HG03135 (cell line): ENCODE measurements around the gene ZNF185.

Experiments
- ATAC-seq: cut with Tn5 transposase; IDR thresholded peaks from one replicate; pipeline ENCODE4 v1.9.1; 2021; ENCODE audit warnings: mild to moderate bottlenecking, moderate library complexity; ENCODE audit not compliant: unreplicated experiment

ZNF185 gene

DNA sequence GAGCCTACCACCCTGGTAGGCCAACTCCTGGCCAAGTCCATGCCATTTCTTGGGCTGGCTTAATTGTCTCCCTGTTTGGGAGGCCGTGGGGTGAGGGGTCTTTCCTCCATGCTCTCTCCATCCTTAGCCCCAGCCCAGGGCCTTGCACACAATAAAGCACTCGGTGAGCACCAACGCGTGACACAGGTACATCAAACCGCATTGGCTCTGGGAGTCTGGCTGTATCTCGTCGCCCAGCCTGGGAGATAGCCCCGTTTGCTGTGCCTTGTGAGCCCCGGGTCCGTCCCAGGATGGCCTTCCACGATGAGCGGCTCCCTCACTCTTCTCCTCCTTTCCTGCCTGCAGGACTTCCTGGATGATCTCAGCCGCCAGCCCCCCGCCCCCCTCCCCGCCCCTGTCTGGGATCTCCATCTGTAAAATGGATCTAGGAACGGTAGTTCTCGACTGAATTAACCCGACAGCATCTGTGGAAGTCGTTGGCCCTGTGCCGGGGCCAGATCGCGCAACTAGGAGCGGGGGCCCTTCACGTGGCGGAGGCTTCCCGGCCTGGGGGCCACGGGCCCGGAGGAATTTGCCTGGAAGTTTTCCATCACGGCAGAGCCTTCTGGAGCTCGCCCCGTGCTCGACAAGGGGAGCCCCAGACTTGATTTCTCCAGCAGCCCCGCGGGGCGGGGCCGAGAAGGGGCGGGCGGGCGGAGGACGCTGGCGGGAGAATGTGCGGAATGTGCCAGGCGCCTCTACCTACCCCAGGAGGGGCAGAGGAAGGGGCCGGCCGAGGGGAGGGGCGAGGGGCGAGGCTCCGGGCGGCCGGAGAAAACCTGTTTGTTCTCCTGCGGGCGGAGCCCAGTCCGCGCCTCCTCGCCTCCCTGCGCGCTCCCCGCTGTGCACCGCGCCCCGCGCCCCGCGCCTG, at the start of gene ZNF185:
Gene ZNF185, plus strand, starts transcription at position 846 of the 910 bp plus-strand sequence. CDS start 16,423 bp downstream, outside the sequence.
- ATAC-seq: no peak

DNA sequence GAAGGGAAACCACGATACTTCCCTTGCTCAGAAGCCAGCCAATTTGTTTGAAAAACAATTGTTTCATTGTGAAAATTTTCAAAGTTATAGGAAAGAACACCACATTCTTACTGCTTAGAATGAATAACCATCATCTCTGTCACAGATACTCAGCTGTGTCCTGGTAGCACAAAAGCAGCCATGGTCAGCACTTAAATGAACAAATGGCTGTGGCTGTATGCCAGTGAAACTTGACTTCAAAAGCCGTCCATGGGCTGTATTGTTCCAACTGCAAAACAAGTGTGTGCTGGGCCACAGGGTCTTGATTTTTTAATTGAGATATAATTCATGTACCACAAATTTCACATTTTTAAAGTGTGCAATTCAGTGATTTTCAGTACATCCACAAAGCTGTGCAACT, 47.4 kb upstream of the ZNF185 start:
- ATAC-seq: no peak

DNA sequence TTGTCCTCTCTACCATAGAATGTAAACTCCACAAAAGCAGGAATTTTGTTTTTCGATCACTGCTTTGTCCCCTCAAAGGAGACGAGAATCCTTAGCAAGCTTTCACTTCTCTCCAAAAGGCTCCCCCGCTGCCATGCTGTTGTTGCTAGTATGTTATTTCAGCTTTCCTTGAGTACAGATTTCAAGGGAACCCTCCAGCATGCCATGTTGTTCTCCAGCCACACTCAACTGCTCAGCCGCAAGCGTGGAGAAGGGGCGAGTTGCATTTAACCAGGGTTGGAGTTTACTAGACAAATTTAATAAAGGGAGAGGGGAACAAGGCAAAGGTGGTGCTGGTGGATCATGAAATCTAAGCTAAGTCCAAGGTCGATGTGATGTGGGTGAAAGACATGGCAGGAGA, 43.9 kb upstream of the ZNF185 start:
- ATAC-seq: no peak

DNA sequence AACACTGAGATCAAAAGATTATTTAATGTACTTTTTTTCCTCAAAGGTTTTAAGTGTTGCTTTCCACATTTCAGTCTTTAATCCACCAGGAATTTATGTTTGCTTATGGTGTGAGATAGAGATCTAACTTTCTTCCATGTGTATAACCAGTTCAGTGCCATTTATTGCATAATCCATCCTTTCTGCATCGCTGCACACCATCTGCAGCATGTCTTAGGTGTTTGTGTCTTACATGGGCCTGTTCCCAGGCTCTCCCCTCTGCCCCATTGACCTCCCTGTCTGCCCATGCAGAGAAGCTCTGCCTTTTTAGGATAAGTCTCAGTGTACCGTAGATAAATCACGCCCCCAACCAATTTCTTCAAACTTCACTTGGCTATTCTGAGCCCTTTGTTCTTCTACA, 36.8 kb upstream of the ZNF185 start:
- no peak for ATAC-seq

DNA sequence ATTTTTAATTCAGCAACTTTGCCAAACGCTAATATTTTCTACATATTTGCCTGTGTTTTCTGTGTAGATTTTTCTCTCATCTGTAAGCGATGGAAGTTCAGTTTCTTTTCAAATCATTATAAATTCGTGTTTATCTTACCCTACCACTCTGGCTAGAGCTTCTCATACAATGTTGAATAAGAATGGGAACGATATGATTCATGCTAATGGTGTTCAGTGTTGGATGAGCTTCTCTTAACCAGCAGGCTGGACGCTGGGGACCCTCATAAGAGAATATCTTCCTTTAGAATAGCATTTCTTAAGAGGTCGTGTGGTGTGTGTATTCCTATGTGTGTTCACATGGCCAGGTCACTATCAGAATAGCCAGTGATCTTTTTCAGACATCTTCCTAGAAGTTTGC, 36.0 kb upstream of the ZNF185 start:
- ATAC-seq: no peak

DNA sequence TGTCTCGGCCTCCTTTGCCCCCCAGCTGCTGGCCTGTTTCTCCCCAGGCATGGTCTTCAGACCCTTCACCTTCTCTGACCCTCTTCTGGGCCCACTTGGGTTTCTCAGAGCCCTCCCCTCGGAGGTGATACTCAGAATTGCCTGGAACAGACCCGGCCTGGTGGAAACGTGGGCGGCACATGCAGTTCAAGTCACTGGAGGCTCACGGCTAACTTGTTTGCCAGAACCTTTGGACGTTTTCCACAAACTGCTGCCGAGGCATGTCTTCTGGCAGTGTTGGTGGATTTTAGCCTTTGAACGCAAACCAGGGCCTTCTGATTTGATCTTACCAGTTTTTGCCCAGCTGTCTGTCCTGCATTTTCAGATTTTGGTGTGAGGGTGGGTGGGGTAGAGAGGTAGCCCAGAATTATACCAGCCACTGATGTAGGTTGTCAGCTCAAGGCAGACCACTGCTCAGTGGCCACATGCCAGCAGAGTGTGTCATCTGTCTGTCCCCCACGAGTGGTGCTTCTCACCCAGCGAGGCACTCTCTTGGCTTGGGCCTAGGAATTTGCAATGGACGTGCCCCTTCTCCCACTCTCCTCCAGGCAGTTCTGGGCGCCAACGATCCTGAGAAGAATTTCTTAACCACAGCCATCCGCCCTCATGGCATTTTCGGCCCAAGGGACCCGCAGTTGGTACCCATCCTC, 32.5 kb upstream of the ZNF185 start:
- no peak for ATAC-seq

DNA sequence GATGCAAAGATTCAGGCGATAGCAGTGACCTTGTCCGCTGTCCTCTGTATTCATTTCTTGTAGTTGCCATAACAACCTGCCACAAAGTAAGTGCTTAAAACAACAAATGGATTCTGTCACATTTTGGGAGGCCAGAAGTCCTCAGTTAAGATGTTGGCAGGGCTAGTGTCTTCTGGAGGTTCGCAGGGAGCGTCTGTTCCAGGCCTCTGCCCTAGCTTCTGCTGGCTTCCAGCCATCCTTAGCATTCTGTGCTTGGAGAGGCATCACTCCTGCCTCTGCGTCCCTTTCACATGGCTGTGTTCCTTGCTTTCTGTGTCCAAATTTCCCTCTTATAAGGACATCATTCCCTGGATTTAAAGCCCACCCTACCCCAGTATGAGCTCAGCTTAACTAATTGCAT, 31.5 kb upstream of the ZNF185 start:
- no peak for ATAC-seq

DNA sequence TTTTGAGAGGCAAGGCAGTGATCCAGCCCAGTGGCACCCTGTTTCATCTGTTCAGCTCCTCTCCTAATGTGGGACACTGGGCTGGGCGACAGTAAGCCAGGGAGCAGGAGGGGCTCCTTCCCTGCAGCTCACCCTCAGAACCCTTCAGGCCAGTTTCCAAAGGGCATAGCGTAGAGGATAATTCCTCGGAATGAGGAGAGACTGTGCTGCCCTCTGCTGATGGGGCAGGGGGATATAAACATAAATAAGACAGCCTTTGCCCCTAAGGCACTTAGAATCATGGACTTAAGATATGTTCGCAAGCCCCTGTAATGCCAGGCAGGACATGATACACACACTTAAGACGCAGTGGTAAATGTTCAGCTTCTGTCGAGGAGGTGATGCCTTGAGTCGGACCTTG, 27.9 kb upstream of the ZNF185 start:
- no peak for ATAC-seq

DNA sequence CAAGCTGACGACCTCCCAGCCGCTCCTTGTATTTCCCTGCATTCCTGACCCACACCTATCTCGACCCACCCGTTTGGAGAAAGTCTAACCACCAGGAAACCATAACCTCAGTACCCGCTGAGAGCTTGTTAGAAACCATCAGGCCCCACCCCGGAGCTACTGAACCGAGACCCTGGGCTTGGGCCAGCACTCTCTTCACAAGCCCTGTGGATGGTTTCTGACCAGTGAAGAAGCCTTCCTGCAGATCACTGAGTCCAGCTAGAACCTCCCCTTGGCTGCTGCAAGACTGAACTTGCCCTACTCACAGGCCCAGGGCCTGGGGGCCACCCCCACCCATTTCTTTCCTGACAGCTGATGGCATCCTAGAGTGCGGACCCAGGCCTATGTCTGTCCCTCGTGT, 26.6 kb upstream of the ZNF185 start:
- ATAC-seq: no peak

DNA sequence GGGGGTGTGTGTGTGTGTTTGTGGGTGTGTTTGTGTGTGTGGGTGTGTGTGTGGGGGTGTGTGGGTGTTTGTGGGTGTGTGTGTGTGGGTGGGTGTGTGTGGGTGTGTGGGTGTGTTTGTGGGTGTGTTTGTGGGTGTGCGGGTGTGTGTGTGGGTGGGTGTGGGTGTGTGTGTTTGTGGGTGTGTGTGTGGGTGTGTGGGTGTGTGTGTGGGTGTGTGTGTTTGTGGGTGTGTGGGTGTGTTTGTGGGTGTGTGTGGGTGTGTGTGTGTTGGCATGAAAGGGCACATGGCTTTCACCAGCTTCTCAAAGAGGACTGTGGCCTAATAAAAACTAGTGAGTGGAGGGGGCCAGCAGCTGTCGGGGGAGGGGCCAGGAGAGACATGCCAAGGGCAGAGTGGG, 25.3 kb upstream of the ZNF185 start:
- ATAC-seq: no peak

DNA sequence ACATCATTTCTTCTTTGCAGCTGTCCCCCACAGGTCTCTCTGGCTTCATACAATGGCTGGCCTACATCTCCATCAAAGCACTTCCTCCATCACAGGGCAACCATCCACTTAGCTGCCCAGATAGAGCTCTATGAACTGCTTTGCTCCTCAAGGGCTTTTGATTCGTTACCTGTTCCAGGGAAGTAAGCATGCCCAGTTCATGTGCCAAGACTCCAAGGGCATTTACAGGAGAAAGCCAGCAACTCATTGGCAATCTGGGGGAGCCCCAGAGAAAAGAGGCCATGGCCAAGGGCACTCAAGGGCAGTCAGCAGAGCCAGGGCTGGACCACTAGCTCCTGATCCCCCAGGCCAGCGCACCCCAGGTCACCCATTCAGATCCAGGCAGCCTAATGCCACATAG, 24.5 kb upstream of the ZNF185 start:
- ATAC-seq: no peak

DNA sequence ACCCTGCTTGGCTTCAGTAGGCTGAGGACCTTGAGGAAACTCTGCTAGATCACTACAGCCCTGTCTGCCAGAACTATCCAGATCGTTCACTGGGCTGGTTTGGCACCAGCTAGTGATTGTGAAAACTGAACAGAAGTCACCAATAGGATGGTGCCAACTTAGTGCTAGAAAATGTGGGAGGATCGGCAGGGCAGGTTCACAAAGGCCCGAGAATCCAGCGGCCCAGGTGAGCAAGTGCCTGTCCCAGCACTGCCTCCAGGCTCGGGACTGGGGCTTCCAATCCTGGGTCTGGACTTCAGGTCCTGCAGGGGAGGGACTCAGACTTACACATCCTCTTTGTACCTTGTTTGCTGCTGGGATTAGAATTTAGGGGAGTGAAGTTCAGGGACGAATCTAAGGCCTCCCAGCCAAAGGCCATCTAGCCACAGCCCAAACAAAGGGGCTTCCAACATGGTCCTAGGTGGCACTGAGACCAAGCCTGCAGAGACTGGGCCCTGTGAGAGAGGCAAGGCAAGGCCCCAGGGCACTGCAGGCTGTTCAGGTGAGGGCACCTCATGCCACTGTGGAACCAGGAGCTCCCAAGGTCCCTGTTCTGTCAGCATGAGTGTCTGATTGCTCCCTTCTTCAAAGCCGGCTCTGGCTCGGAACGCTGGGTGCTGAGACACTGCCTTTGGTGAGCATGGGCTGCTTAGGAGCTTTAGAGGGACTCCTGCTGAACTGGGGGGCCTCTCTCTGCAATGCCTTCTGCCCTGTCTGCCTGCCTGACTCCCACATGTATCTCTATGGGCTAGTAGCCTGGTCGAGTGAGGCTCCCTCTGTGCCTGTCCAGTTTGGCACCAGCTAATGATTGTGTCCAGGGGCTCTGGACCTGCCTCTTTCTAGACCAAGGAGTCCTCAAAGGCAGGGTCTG, 20.7 kb upstream of the ZNF185 start:
- ATAC-seq: no peak

DNA sequence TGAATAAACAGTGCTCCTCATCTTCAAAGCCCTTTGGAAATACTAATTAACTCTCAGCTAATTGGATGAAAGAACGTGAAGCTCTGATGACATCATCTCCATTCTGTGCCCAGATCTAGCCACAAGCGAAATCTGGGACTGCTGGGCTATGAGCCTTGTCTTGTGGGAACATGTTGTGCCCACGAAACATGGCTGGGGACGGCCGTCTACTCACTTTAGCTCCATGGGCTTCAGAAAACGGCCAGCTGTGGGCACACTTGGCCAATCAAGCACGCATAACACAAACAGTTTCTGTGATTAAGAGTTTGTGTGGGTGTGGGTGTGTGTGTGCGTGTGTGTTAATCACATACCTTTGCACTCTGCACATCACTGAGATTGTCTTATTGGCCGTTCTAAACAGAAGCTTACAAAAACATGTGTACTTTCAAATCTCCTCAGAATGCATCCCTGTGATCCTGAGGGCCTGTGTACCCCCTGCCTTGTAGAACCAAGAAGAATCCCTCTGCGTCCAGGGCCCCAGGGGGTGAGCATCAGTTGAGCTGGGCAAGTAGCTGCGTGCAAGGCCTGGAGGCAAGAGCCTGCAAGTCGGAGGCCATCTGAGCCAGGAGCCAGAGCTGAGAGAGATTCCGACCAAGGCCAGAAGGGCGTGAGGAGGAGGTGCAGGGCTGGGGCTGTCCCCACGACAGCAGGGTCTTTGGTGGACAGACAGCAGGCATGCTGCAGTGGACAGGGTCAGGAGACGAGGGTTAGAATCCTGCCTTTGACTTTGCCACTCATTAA, 18.7 kb upstream of the ZNF185 start:
- ATAC-seq: no peak

DNA sequence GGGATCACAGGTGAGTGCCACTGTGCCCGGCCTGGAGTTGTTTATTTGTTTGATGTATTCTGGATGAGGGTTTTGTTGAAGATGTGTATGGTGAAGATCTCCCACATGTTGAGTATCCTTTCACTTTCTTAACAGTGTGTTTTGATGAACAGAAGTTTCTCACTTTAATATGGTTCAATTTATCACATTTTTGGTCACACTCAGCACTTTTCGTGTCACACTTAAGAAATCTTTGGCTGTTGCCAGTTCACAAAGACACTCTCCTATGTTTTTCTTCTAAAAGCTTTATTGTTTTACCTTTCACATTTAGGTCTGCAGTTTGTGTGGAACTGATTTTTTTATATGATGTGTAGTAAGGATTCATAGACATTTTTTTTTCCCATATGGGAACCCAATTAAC, 16.6 kb upstream of the ZNF185 start:
- no peak for ATAC-seq

DNA sequence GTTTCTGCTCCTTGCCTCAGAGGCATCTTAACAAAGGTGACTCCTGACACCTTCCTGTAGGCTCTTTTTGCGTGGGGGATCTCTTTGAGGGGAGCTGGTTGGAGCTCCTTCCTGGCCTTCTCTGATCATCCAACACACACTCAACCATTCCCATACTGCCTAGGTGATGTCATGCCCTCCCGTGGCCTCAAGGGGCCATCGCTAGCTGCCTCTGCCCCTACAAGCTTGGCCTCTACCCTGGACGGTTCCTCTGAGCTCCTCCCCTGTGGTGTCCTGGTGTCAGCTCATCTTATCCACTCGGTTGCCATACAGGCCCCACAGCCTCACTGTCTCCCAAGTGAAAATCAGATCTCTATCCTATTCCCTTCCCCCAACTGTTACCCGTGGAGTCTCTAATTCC, 13.7 kb upstream of the ZNF185 start:
- ATAC-seq: no peak

DNA sequence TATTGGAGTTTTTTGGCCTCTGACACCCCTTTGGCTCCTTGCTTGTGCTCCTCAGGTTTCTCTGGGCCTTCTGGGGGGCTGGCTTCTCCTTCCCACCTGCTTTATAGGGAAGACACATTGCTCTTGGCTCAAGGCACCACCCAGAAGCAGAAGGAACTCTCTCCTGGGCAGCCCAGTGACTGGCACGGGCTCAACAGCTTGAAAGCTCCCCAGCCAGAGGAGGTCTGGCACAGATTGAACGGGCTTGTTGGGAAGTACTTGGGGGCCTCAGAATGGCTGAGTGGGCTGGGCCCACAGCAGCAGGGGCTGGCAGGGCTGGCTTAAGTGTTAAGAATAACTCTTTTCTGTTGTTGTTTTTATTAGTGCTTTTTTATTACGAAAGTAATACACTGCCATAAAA, 11.2 kb upstream of the ZNF185 start:
- ATAC-seq: no peak

DNA sequence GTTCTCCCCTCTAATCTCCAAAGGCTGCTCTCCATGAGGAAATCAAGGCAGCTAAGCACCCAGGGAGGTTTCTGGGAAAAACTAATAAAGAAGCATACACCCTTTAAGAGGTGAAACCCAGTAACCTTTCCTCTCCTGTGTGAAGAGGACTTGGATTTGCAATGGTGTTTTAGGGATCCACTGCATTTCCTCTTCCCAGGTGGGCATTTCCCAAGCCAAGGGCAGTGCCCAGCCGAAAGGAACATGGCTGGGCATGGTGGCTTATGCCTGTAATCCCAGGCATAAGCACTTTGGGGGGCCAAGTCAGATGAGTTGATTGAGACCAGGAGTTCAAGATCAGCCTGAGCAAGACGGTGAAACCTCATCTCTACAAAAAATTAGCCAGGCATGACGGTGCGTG, 5.4 kb upstream of the ZNF185 start:
- no peak for ATAC-seq

DNA sequence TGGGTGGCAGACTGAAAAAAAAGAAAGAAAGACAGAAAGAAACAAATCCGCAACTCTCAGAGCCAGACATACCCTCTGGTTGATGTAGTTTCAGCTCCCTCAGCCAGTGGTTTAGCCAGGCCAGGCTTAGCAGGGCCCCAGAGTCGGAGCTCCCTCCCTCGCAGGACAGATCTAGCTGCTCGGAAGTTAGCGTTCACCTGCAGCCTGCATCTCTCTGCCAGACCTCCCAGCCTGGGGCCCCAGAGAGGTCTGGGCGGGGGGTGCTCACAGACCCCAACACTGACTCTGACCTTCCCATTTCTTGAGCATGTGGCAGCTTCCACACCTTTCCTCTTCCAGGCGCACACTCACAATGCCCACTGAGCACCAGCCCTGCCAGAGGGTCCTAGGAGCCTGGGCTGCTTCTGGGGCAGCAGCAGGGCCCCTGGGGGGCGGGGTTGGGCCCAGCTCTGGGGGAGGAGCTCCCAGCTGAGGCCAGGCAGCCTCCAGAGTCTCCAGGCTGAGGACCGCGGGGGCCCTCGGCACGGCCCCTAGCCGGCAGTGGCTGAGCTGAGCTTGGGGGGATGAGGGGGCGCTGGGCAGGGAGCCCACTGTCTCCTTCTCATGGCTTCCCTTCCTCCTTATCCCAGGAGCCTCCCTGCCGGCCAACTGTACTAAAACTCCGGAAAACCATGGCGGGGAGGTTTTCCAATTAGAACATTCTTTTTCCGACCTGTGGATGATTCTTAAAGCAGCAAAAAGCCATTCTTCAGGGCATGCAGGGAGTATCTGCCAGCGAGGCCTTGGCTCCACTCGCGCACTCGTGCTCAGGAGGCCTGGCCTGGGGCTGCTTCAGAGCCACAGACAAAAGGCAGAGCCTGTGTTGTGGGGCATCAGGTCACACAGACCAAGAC, 4.6 kb upstream of the ZNF185 start:
- no peak for ATAC-seq

DNA sequence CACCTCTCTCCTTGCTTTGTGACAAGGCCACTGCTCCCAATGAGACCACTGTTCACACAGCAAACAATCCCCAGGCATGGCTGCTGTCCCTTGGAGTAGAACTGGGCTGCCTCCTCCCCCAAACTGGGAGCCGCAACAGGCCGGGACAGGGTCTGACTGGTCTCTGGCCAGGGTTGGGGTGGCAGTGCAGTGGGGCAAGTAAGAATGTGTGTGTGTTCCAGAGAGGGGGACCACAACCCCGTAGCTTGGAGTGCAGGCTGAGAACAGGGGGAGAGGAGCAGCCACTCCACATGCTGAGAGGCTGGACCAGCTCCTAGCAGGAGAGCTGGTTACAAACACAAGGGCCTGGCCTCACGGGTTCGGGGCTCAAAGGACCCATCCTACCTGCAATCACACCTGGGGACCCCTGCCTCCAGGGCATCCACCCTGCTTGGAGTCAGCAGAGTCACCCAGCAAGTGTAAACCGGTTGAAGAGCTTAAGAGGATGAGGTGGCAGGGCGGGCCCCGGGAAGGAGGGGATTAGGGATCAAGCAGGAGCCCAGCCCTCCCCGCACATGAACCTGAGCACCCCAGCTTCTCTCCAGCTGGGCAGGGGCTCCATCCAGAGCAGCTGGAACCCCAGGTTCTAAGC, 3.8 kb upstream of the ZNF185 start:
- no peak for ATAC-seq
